Neural crest cell (in vitro differentiated cells): Measurements from ENCODE around the gene IFITM2. TPM values are rescaled to one million over a fixed set of nuclear protein-coding genes. Genes with fewer than 3 reads are reported as not detected.

Source experiments
- DNase-seq: peaks from one replicate; pipeline ENCODE4 v3.0.0; 2021; ENCODE audit warnings: low read depth, mixed read lengths, low spot score
- H3K27ac Mint-ChIP-seq: one replicate; pipeline ENCODE4 v1.8.0; 2021; ENCODE audit warnings: mild to moderate bottlenecking, mixed read lengths; ENCODE audit not compliant: unreplicated experiment
- H3K27me3 Mint-ChIP-seq: 2 replicates; pipeline ENCODE4 v1.8.0; 2021; ENCODE audit warnings: low read depth, mild to moderate bottlenecking, mixed read lengths
- H3K36me3 Mint-ChIP-seq: 2 replicates; pipeline ENCODE4 v1.8.0; 2021; ENCODE audit warnings: low read depth, mild to moderate bottlenecking, mixed read lengths
- H3K4me1 Mint-ChIP-seq: 2 replicates; pipeline ENCODE4 v1.8.0; 2021; ENCODE audit warnings: mixed read lengths
- H3K4me3 Mint-ChIP-seq: one replicate; pipeline ENCODE4 v1.8.0; 2021; ENCODE audit warnings: mild to moderate bottlenecking, mixed read lengths
- H3K9me3 Mint-ChIP-seq: 2 replicates; pipeline ENCODE4 v1.8.0; 2021; ENCODE audit warnings: mixed read lengths
- total RNA-seq: library from RNA; stranded (reverse); gene quantifications from 2 replicates; pipeline ENCODE4 v1.2.1, GENCODE V29; 2021
- TF ChIP-seq, protein P1 (sequence below): fragments of 200-600 bp; sonication (generic); conservative IDR thresholded peaks from 2 replicates; pipeline ENCODE4 v1.5.0; 2021; ENCODE audit warnings: antibody characterized with exemption, mild to moderate bottlenecking

The IFITM2 gene
- total RNA-seq, 1 donor from 2014 or later, result 55.0 TPM

DNA sequence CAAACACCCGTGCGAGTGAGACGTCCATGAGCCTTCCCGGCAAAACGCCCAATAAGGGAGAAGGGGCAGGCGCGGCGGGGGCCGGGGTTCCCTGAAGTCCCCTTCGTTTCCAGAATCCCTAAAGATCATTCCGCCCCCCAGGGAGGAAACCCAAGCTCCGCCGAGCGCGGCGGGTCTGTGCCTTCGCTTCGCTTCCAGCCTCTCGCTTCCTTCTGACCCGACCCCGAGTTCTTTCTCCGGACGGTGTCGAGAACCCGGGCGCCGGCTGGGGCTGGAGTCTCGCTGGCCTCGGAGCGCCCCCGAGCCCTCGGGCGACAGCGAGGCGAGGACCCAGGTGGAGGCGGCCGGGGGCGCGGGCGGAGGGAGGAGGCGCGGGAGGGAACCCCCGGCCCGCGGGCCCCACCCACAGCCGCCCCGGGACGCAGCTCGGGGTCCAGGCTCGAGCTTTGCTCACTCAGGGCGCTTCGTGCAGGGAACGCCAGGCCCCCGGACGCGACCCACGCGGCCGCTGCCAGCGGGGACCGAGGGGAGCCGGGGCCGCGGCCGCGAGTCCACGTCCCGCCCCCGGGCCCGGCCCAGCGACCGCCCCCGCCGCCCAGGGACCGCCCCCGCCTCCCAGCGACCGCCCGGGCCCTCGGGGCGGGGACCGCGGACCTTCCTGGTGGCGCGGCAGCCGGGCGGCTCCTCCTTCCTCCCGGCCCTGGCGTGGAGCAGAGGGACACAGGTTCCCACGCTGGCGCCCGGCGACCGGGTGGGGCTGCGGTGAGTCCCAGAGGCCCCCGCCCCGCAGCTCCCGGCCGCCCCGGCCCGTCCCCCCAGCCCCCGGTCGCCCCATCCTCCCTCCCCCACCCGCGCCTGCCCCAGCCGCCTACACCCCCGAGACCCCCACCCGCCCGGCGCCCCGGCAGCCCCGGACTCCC, 18.9 kb upstream of the IFITM2 start, which contains the start of gene PGGHG:
Gene PGGHG, plus strand, starts transcription at position 649 of the 920 bp plus-strand sequence. CDS start 691 bp downstream, outside the sequence.
- DNase-seq, result peak; percentile 40
- Mint-ChIP-seq H3K9me3 (no peaks in the 10 kb centered on the region), H3K4me3 (peak within 1 kb of the TSS; percentile 77), H3K27ac (no peak within 1 kb of the TSS), H3K4me1 (peaks cover 5% of the 10 kb centered on the region), H3K36me3 (no peaks in the 10 kb centered on the region), H3K27me3 (peaks cover 13% of the 10 kb centered on the region)
- TF ChIP-seq, protein P1, sequence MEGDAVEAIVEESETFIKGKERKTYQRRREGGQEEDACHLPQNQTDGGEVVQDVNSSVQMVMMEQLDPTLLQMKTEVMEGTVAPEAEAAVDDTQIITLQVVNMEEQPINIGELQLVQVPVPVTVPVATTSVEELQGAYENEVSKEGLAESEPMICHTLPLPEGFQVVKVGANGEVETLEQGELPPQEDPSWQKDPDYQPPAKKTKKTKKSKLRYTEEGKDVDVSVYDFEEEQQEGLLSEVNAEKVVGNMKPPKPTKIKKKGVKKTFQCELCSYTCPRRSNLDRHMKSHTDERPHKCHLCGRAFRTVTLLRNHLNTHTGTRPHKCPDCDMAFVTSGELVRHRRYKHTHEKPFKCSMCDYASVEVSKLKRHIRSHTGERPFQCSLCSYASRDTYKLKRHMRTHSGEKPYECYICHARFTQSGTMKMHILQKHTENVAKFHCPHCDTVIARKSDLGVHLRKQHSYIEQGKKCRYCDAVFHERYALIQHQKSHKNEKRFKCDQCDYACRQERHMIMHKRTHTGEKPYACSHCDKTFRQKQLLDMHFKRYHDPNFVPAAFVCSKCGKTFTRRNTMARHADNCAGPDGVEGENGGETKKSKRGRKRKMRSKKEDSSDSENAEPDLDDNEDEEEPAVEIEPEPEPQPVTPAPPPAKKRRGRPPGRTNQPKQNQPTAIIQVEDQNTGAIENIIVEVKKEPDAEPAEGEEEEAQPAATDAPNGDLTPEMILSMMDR, result no peak

DNA sequence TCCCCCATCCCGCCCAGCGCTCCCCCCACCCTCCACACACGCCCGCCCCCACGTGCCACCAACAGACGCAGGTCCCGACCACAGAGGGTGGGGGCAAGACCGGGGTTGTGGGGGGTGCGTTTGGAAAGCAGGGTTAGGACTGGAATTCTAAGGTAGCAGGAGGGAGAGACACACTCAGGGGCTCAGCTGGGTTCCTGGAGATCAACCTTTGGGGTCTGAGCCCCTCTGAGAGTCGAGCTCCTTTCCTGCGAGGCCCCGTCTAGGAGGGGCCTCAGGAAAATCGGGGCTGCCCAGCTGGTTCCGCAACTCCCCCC, 18.3 kb upstream of the IFITM2 start:
- Mint-ChIP-seq H3K27ac (no peak overlapping the region), H3K4me3 (peak overlapping the region; percentile 77)

DNA sequence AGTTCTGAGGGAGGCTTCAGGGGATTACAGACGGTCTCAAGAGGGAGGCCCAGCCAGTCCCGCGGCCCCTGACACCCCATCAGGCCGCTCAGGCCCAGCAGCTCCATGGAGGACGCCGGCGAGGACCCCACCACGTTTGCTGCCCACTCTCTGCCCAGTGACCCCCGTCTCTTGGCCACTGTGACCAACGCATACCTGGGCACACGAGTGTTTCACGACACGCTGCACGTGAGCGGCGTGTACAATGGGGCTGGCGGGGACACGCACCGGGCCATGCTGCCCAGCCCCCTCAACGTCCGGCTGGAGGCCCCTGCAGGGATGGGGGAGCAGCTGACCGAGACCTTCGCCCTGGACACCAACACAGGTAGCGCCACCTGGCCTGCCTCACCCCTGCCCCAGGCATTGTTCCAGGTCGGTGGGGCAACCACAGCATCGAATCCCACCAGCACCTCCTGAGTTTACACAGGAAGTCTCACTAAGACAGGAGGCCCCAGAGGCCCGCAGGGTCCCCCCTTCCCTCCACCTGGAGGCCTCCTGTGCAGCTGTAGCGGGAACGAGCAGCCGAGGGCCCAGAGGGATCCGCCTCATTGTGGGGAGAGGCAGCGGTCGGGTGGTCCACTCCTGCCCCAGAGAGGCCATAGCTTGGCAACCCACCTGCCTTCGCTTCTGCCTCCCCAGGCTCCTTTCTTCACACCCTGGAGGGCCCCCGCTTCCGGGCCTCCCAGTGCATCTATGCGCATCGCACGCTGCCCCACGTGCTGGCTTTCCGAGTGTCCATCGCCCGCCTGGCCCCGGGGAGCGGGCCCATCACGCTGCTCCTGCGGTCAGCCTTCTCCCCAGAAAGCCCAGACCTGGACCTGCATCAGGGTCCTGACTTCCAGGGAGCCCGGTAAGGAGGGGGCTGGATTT, 17.6 kb upstream of the IFITM2 start:
- H3K27me3 Mint-ChIP-seq, result peaks cover 13% of the 10 kb centered on the region
- no peak for DNase-seq
- H3K4me1 Mint-ChIP-seq, result peaks cover 3% of the 10 kb centered on the region
- no peak overlapping the region for H3K27ac Mint-ChIP-seq
- TF ChIP-seq, protein P1, result no peak
- H3K36me3 Mint-ChIP-seq, result no peaks in the 10 kb centered on the region
- no peaks in the 10 kb centered on the region for H3K9me3 Mint-ChIP-seq
- peak overlapping the region; percentile 77 for H3K4me3 Mint-ChIP-seq

More for the DNA sequence above, 18.3 kb upstream of the IFITM2 start:
- Mint-ChIP-seq H3K27me3 (peaks cover 13% of the 10 kb centered on the region), H3K9me3 (no peaks in the 10 kb centered on the region), H3K36me3 (no peaks in the 10 kb centered on the region), H3K4me1 (peaks cover 3% of the 10 kb centered on the region)
- TF ChIP-seq, protein P1, result no peak
- DNase-seq, result no peak

DNA sequence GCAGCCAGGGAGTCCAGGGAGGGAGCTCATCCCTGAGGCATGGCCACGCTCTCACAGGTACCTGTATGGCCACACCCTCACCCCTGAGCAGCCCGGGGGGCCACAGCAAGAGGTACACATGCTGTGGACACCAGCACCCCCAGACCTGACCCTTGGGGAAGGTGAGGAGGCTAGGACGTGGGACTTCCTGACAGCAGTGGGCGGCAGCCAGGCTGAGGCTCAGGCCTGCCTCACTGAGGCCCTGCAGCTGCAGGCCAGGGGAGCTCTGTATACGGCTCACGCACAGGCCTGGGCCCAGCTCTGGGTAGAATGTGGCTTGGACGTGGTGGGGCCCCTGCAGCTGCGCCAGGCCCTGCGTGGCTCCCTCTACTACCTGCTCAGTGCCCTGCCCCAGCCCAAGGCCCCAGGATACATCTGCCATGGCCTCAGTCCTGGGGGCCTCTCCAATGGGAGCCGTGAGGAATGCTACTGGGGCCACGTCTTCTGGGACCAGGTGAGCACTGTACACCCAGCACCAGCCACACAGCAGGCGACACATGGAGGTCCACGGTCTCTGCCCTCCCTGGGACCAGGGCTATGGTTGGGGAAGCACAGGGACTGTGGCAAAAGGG, 16.9 kb upstream of the IFITM2 start:
- Mint-ChIP-seq H3K36me3 (no peaks in the 10 kb centered on the region), H3K4me3 (peak overlapping the region; percentile 59), H3K27me3 (peaks cover 13% of the 10 kb centered on the region), H3K4me1 (peaks cover 3% of the 10 kb centered on the region), H3K27ac (no peak overlapping the region), H3K9me3 (no peaks in the 10 kb centered on the region)
- TF ChIP-seq, protein P1, result no peak
- DNase-seq, result no peak
